SK-N-SH (cell line): ENCODE results near the gene OR51D1.

ENCODE experiments used
- CHD2 ChIP-seq: fragments of 150-350 bp; IDR thresholded peaks from 2 replicates; pipeline ENCODE4 v1.6.1; 2018; ENCODE audit warnings: low read length; ENCODE audit not compliant: partially characterized antibody
- CTCF ChIP-seq: fragments of 200-600 bp; sonication (generic); IDR thresholded peaks from 2 replicates; pipeline ENCODE4 v1.6.1; 2017; ENCODE audit warnings: antibody characterized with exemption, mild to moderate bottlenecking, moderate library complexity
- EP300 ChIP-seq, 2 experiments: IDR thresholded peaks; 2 replicates each; pipeline versions ENCODE4 v1.4.0 to v1.6.1; 2012; ENCODE audit warnings: borderline replicate concordance in 1 of 2, low read depth in 1 of 2, low read length in 1 of 2
- FOXJ3 ChIP-seq: sonication (generic); formaldehyde crosslinking; IDR thresholded peaks from 2 replicates; pipeline ENCODE4 v1.5.1; 2020; ENCODE audit warnings: mild to moderate bottlenecking, missing genetic modification reagents
- GATA2 ChIP-seq: sonication (generic); formaldehyde crosslinking; IDR thresholded peaks from 2 replicates; pipeline ENCODE4 v1.5.0; 2020; ENCODE audit warnings: mild to moderate bottlenecking, missing genetic modification reagents
- MAX ChIP-seq: IDR thresholded peaks from 2 replicates; pipeline ENCODE4 v1.4.0; 2012; ENCODE audit warnings: low read depth
- MEF2A ChIP-seq: IDR thresholded peaks from 2 replicates; pipeline ENCODE4 v1.4.0; 2012; ENCODE audit warnings: low read depth, borderline replicate concordance
- POLR2AphosphoS5 ChIP-seq: IDR thresholded peaks from 2 replicates; pipeline ENCODE4 v1.6.1; 2012; ENCODE audit warnings: low read depth, low read length
- RCOR1 ChIP-seq: fragments of 150-350 bp; IDR thresholded peaks from 2 replicates; pipeline ENCODE4 v1.6.1; 2017; ENCODE audit warnings: antibody characterized with exemption, low read length
- REST ChIP-seq: IDR thresholded peaks from 2 replicates; pipeline ENCODE4 v1.6.1; 2012; ENCODE audit warnings: mild to moderate bottlenecking, low read depth, low read length, moderate library complexity
- SIN3A ChIP-seq: IDR thresholded peaks from 2 replicates; pipeline ENCODE4 v1.6.1; 2012; ENCODE audit warnings: low read depth, mild to moderate bottlenecking, low read length, moderate library complexity, borderline replicate concordance
- TAF1 ChIP-seq: IDR thresholded peaks from 2 replicates; pipeline ENCODE4 v1.6.1; 2012; ENCODE audit warnings: low read depth, mild to moderate bottlenecking, low read length, moderate library complexity, borderline replicate concordance
- USF2 ChIP-seq: fragments of 150-350 bp; IDR thresholded peaks from 2 replicates; pipeline ENCODE4 v1.6.1; 2017; ENCODE audit warnings: antibody characterized with exemption, low read length, low read depth, borderline replicate concordance
- YY1 ChIP-seq: IDR thresholded peaks from 2 replicates; pipeline ENCODE4 v1.4.0; 2012; ENCODE audit warnings: low read depth, mild to moderate bottlenecking

- TF ChIP-seq RCOR1 = no peak
- no peak for TF ChIP-seq TAF1
- TF ChIP-seq MEF2A = no peak
- TF ChIP-seq MAX = no peak
- no peak for TF ChIP-seq CTCF
- TF ChIP-seq EP300 (IDR thresholded peaks at IDR 0.05; ENCODE audit: borderline replicate concordance in 1 of 2, low read depth in 1 of 2, low read length in 1 of 2) = no peak
- no peak for TF ChIP-seq REST
- no peak for TF ChIP-seq POLR2AphosphoS5
- TF ChIP-seq YY1 = no peak
- TF ChIP-seq FOXJ3 = no peak
- no peak for TF ChIP-seq GATA2
- no peak for TF ChIP-seq USF2
- TF ChIP-seq CHD2 = no peak
- no peak for TF ChIP-seq SIN3A
Observed at GRCh38 chr11:4619514-4619913, 17.8 kb upstream of the OR51D1 start.
